Testis (tissue), 5 donors: ENCODE results near the gene GATA6. TPM values are rescaled to one million over a fixed set of nuclear protein-coding genes. Genes with fewer than 3 reads are reported as not detected.

Experiments used
- DNase-seq: peaks from one replicate; pipeline ENCODE4 v3.0.0-alpha.2; 2019
- H3K27ac ChIP-seq, 2 donors: fragments of 200-600 bp; sonication (generic); one replicate each; pipeline ENCODE4 v1.5.1; 2019
- H3K27me3 ChIP-seq: fragments of 200-600 bp; sonication (generic); one replicate; pipeline ENCODE4 v1.5.1; 2019
- H3K36me3 ChIP-seq: fragments of 200-600 bp; sonication (generic); one replicate; pipeline ENCODE4 v1.5.1; 2017; ENCODE audit warnings: low read depth; ENCODE audit errors: missing control alignments
- H3K4me1 ChIP-seq: fragments of 200-600 bp; sonication (generic); one replicate; pipeline ENCODE4 v1.5.1; 2019
- H3K4me3 ChIP-seq, 2 donors: fragments of 200-600 bp; sonication (generic); one replicate each; pipeline ENCODE4 v1.5.1; 2017 to 2019
- H3K9me3 ChIP-seq: fragments of 200-600 bp; sonication (generic); one replicate; pipeline ENCODE4 v1.5.1; 2017
- POLR2A ChIP-seq: fragments of 450-650 bp; IDR thresholded peaks from one replicate; pipeline ENCODE4 v1.6.1; 2017; ENCODE audit warnings: antibody characterized with exemption, mild to moderate bottlenecking, moderate library complexity
- WGBS, 2 donors: methylation state at CpG; one replicate each; pipeline ENCODE4 v1.1.5; 2018; 5-methylcytosine and 5-hydroxymethylcytosine counted together
- intact Hi-C: fragments of 100-400 bp; cut with DNase I; formaldehyde crosslinking; loops from one replicate; pipeline ENCODE4 v1.15.1; 2023; ENCODE audit warnings: low total_unique reads
- long read RNA-seq, 2 donors: transcript quantifications; one replicate each; lab custom pipeline, GENCODE V29; 2026
- polyA plus RNA-seq: library from polyadenylated mRNA; stranded (reverse); fragments of 350-450 nt; fragmentation: Illumina TruSeq; extraction: RNeasy Lipid Tissue Mini Kit (QIAGEN cat#74804); gene quantifications from one replicate; pipeline ENCODE4 v1.2.3, GENCODE V29; 2014; ENCODE audit warnings: low read depth, low replicate concordance; ENCODE audit not compliant: insufficient read depth
- total RNA-seq, 2 donors: library from RNA; depleted of rRNA; stranded (reverse); fragments of >200 nt; gene quantifications; one replicate each; pipeline ENCODE4 v1.2.3, GENCODE V29; 2016
- TF ChIP-seq, protein P1 (sequence below), 3 experiments: fragments of 450-650 bp in 2 of 3; fragments of 200-600 bp in 1 of 3; sonication (generic) in 1 of 3; IDR thresholded peaks; one replicate each; pipeline ENCODE4 v1.5.1; 2016 to 2019; ENCODE audit warnings: antibody characterized with exemption in 3 of 3, mild to moderate bottlenecking in 2 of 3, moderate library complexity in 1 of 3

GATA6 gene
- total RNA-seq (10 to 100 TPM; 50.5 to 54.6 TPM), polyA plus RNA-seq (13.8 TPM)
- long read RNA-seq, donor 1, transcript GATA6-201 (7 exons, 3,770 nt), result major isoform, 8 of 32 reads
- long read RNA-seq, donor 1, partial matches to known transcripts, result 22 of 32 reads
- long read RNA-seq, donor 1, other reads (novel, unspliced or antisense), result 0 of 32 reads
- long read RNA-seq, donor 2, transcript GATA6-201 (7 exons, 3,770 nt), result major isoform, 12 of 45 reads
- long read RNA-seq, donor 2, partial matches to known transcripts, result 30 of 45 reads
- long read RNA-seq, donor 2, other reads (novel, unspliced or antisense), result 0 of 45 reads

DNA sequence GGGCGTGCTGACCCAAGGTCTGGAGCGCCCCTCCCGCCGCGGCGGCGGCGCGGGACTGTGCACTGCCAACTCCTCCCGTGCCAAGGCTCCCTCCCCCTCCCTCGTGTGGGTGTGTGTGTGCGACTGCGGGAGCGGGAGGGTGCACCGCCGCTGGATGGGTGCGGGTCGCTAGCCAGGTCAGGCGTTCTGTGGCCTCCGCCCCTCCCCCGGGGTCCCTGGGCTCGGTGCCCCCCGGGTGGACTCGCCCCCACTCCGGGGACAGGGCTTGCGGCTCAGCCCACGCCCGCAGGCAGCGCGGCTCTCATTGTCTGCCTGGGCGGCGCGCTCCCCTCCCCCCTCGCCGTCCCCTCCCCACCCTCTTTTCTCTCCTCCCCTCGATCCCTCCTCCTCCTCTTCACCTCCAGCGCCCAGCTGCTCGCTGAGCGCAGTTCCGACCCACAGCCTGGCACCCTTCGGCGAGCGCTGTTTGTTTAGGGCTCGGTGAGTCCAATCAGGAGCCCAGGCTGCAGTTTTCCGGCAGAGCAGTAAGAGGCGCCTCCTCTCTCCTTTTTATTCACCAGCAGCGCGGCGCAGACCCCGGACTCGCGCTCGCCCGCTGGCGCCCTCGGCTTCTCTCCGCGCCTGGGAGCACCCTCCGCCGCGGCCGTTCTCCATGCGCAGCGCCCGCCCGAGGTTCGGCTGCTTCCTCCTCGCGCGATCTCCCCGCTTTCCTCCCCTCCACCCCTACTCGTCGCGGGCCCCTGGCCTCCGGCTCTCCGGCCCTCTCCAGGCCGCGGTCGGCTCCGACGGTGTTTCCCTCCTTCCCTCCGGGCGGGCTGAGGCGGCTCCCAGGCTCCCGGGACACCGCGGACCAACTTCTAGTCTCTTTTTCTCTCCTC is at the start of gene GATA6:
Gene GATA6, plus strand, starts transcription at position 579 of the 878 bp plus-strand sequence. CDS start 1,556 bp downstream, outside the sequence.
- intact Hi-C loops, result loop anchor here (5.0 kb wide), 1 partner anchor 393 kb away; no protein-coding TSS in a partner anchor
- H3K27me3 ChIP-seq, result peaks cover 3% of the 10 kb centered on the region
- peak within 1 kb of the TSS; percentile 80 for H3K4me3 ChIP-seq
- no peaks in the 10 kb centered on the region for H3K36me3 ChIP-seq
- WGBS, 2 donors, result 1% methylated on average over 52 to 78 of the region's 87 CpGs
- peak; percentile 92 for DNase-seq
- no peaks in the 10 kb centered on the region for H3K9me3 ChIP-seq
- no peak for TF ChIP-seq POLR2A
- TF ChIP-seq, protein P1, sequence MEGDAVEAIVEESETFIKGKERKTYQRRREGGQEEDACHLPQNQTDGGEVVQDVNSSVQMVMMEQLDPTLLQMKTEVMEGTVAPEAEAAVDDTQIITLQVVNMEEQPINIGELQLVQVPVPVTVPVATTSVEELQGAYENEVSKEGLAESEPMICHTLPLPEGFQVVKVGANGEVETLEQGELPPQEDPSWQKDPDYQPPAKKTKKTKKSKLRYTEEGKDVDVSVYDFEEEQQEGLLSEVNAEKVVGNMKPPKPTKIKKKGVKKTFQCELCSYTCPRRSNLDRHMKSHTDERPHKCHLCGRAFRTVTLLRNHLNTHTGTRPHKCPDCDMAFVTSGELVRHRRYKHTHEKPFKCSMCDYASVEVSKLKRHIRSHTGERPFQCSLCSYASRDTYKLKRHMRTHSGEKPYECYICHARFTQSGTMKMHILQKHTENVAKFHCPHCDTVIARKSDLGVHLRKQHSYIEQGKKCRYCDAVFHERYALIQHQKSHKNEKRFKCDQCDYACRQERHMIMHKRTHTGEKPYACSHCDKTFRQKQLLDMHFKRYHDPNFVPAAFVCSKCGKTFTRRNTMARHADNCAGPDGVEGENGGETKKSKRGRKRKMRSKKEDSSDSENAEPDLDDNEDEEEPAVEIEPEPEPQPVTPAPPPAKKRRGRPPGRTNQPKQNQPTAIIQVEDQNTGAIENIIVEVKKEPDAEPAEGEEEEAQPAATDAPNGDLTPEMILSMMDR (IDR thresholded peaks at IDR 0.05), result peak in 2 of 3 experiments; percentile 32 to 47
- H3K27ac ChIP-seq, result peak within 1 kb of the TSS; percentile 89 to 97
- peaks cover 12% of the 10 kb centered on the region for H3K4me1 ChIP-seq

DNA sequence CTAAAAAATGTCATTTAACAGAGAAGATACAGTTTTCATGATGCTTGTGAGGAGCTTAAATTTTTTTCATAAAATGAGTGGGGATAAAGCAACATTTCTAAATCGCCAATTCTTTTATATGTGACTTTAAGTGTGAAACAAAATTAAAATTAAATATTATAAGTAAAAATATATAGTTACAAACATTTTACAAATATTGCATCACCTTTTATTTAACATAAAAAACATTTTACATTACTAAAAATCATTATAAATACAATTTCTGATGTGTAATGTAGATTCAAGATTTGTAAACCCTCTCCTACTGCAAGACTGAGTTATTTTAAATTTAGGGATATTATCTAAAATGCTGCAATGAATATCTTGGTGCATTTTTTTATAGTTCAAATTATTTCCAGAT is 44.4 kb upstream of the GATA6 start:
- intact Hi-C loops, result no loop called here
- no peak for TF ChIP-seq POLR2A
- TF ChIP-seq, protein P1 (IDR thresholded peaks at IDR 0.05), result no peak
- no peak for DNase-seq
- Histone ChIP-seq H3K4me3 (no peak overlapping the region), H3K36me3 (no peaks in the 10 kb centered on the region), H3K27ac (no peak overlapping the region), H3K27me3 (no peaks in the 10 kb centered on the region), H3K4me1 (no peaks in the 10 kb centered on the region), H3K9me3 (no peaks in the 10 kb centered on the region)
- WGBS, 2 donors, result 85 to 91% methylated on average over 1 of the region's 1 CpG

DNA sequence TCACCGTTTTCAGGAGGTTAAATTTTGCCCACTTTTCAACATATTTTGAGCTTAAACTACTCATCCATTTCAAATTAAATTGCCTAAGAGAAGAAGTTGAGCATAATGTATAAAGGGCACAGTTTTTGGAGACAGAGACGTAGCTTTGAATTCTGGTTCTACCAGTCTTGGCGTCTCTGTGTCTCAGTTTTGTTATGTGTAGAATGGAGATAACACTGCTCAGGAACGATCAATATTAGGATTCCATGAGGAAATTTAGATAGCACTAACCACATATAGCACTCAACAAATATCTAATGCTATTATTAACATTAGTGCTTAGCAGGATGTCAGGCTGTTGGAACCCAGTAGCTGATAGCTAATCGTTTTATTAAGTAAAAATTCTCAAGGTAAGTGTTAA is 40.4 kb upstream of the GATA6 start:
- WGBS, 2 donors, result 78 to 85% methylated on average over 5 of the region's 5 CpGs
- intact Hi-C loops, result no loop called here
- Histone ChIP-seq H3K36me3 (no peaks in the 10 kb centered on the region), H3K27ac (no peak overlapping the region), H3K4me3 (no peak overlapping the region), H3K27me3 (no peaks in the 10 kb centered on the region), H3K9me3 (no peaks in the 10 kb centered on the region), H3K4me1 (no peaks in the 10 kb centered on the region)
- DNase-seq, result no peak
- TF ChIP-seq, protein P1 (IDR thresholded peaks at IDR 0.05), result no peak
- TF ChIP-seq POLR2A, result no peak

DNA sequence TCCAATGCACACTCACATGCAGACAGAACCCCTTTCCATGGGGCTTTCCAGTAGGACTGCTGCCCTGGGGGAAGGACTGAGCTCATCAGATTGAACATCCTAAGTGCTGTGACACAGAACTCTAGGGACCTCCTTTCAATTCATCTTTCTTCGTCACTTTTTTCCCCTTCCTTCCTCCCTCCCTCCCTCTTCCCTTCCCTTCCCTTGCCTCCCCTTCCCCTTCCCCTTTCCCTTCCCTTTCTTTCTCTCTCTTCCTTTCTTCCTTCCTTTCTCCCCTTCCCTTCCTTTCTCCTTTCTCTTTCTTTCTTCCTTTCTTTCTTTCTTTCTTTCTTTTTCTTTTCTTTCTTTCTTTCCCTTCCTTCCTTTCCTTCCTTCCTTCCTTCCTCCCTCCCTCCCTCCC is 39.6 kb upstream of the GATA6 start:
- H3K36me3 ChIP-seq, result no peaks in the 10 kb centered on the region
- H3K27ac ChIP-seq, result no peak overlapping the region
- no peaks in the 10 kb centered on the region for H3K27me3 ChIP-seq
- no peak overlapping the region for H3K4me3 ChIP-seq
- DNase-seq, result no peak
- 78 to 80% methylated on average over 1 of the region's 1 CpG for WGBS, 2 donors
- intact Hi-C loops, result no loop called here
- H3K4me1 ChIP-seq, result no peaks in the 10 kb centered on the region
- no peak for TF ChIP-seq POLR2A
- TF ChIP-seq, protein P1 (IDR thresholded peaks at IDR 0.05), result no peak
- H3K9me3 ChIP-seq, result no peaks in the 10 kb centered on the region
